Measurements from ENCODE around the gene HLA-A. TPM values are rescaled to one million over a fixed set of nuclear protein-coding genes. Genes with fewer than 3 reads are reported as not detected.

The HLA-A gene
- total RNA-seq = 268 and 292 TPM in 2 replicates

DNA sequence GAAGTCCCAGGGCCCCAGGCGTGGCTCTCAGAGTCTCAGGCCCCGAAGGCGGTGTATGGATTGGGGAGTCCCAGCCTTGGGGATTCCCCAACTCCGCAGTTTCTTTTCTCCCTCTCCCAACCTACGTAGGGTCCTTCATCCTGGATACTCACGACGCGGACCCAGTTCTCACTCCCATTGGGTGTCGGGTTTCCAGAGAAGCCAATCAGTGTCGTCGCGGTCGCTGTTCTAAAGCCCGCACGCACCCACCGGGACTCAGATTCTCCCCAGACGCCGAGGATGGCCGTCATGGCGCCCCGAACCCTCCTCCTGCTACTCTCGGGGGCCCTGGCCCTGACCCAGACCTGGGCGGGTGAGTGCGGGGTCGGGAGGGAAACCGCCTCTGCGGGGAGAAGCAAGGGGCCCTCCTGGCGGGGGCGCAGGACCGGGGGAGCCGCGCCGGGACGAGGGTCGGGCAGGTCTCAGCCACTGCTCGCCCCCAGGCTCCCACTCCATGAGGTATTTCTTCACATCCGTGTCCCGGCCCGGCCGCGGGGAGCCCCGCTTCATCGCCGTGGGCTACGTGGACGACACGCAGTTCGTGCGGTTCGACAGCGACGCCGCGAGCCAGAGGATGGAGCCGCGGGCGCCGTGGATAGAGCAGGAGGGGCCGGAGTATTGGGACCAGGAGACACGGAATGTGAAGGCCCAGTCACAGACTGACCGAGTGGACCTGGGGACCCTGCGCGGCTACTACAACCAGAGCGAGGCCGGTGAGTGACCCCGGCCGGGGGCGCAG is at the start of gene HLA-A:
HLA-A (plus strand) TSS at position 258 of the 778 bp plus-strand sequence; CDS start at position 280, 22 bp downstream.
- H3K27ac ChIP-seq (ENCODE audit: low read depth, low read length) = peak within 1 kb of the TSS; percentile 93
- DNase-seq (ENCODE audit: insufficient read length, low spot score, missing footprints) = peak; percentile 99
- TF ChIP-seq, protein P1, sequence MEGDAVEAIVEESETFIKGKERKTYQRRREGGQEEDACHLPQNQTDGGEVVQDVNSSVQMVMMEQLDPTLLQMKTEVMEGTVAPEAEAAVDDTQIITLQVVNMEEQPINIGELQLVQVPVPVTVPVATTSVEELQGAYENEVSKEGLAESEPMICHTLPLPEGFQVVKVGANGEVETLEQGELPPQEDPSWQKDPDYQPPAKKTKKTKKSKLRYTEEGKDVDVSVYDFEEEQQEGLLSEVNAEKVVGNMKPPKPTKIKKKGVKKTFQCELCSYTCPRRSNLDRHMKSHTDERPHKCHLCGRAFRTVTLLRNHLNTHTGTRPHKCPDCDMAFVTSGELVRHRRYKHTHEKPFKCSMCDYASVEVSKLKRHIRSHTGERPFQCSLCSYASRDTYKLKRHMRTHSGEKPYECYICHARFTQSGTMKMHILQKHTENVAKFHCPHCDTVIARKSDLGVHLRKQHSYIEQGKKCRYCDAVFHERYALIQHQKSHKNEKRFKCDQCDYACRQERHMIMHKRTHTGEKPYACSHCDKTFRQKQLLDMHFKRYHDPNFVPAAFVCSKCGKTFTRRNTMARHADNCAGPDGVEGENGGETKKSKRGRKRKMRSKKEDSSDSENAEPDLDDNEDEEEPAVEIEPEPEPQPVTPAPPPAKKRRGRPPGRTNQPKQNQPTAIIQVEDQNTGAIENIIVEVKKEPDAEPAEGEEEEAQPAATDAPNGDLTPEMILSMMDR (IDR thresholded peaks at IDR 0.05; ENCODE audit: extremely low read depth, low read depth, low read length) = no peak
- no peaks in the 10 kb centered on the region for H3K9me3 ChIP-seq (ENCODE audit: low read depth, low read length)
- peaks cover 14% of the 10 kb centered on the region for H4K20me1 ChIP-seq (ENCODE audit: insufficient read depth, low read length)
- H3K27me3 ChIP-seq (ENCODE audit: insufficient read depth, low read length) = no peaks in the 10 kb centered on the region
- H3K4me3 ChIP-seq (ENCODE audit: insufficient read depth, low read length) = peak within 1 kb of the TSS; percentile 82
- H3K79me2 ChIP-seq (ENCODE audit: insufficient read depth, low read length) = peaks cover 19% of the 10 kb centered on the region
- peak within 1 kb of the TSS; percentile 89 for H2AFZ ChIP-seq (ENCODE audit: low read length)
- H3K36me3 ChIP-seq (ENCODE audit: insufficient read depth, low read length) = peaks cover 19% of the 10 kb centered on the region
- peak within 1 kb of the TSS; percentile 92 for H3K4me2 ChIP-seq (ENCODE audit: insufficient read depth, low read length)
- peaks cover 6% of the 10 kb centered on the region for H3K4me1 ChIP-seq (ENCODE audit: insufficient read depth, low read length)

DNA sequence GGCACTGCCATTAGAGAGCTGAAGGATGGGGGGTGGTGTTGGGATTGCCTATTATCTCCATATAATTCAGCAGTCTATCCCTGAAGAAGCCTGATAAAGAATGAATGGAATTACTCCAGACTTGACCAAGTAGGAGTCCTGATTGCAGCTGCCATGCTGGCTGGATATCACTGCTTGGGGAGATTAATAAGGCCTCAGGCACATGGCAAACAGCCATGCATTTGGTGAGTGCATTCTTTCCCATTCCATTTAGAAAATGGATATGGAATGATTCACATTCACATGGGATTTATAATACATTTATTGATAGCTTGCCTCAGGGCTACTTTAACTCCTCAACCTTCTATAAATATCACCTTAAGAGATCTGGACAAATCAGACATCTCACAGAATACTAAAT is 49.6 kb upstream of the HLA-A start:
- no peaks in the 10 kb centered on the region for H3K79me2 ChIP-seq (ENCODE audit: insufficient read depth, low read length)
- H3K4me3 ChIP-seq (ENCODE audit: insufficient read depth, low read length) = no peak overlapping the region
- DNase-seq (ENCODE audit: insufficient read length, low spot score, missing footprints) = no peak
- H3K27ac ChIP-seq (ENCODE audit: low read depth, low read length) = no peak overlapping the region
- H4K20me1 ChIP-seq (ENCODE audit: insufficient read depth, low read length) = no peaks in the 10 kb centered on the region
- no peaks in the 10 kb centered on the region for H3K4me1 ChIP-seq (ENCODE audit: insufficient read depth, low read length)
- no peaks in the 10 kb centered on the region for H3K27me3 ChIP-seq (ENCODE audit: insufficient read depth, low read length)
- TF ChIP-seq, protein P1 (IDR thresholded peaks at IDR 0.05; ENCODE audit: extremely low read depth, low read depth, low read length) = no peak
- no peak overlapping the region for H2AFZ ChIP-seq (ENCODE audit: low read length)
- H3K4me2 ChIP-seq (ENCODE audit: insufficient read depth, low read length) = no peak overlapping the region
- no peaks in the 10 kb centered on the region for H3K9me3 ChIP-seq (ENCODE audit: low read depth, low read length)
- no peaks in the 10 kb centered on the region for H3K36me3 ChIP-seq (ENCODE audit: insufficient read depth, low read length)

- Histone ChIP-seq H3K27ac (ENCODE audit: low read depth, low read length) (no peak overlapping the region), H3K9me3 (ENCODE audit: low read depth, low read length) (no peaks in the 10 kb centered on the region), H4K20me1 (ENCODE audit: insufficient read depth, low read length) (no peaks in the 10 kb centered on the region), H2AFZ (ENCODE audit: low read length) (no peak overlapping the region), H3K4me2 (ENCODE audit: insufficient read depth, low read length) (no peak overlapping the region), H3K27me3 (ENCODE audit: insufficient read depth, low read length) (no peaks in the 10 kb centered on the region), H3K4me3 (ENCODE audit: insufficient read depth, low read length) (no peak overlapping the region), H3K36me3 (ENCODE audit: insufficient read depth, low read length) (no peaks in the 10 kb centered on the region), H3K4me1 (ENCODE audit: insufficient read depth, low read length) (no peaks in the 10 kb centered on the region), H3K79me2 (ENCODE audit: insufficient read depth, low read length) (no peaks in the 10 kb centered on the region)
- TF ChIP-seq, protein P1 (IDR thresholded peaks at IDR 0.05; ENCODE audit: extremely low read depth, low read depth, low read length) = no peak
- no peak for DNase-seq (ENCODE audit: insufficient read length, low spot score, missing footprints)
Measured at GRCh38 chr6:29899281-29899680, 43.1 kb upstream of the HLA-A start.

DNA sequence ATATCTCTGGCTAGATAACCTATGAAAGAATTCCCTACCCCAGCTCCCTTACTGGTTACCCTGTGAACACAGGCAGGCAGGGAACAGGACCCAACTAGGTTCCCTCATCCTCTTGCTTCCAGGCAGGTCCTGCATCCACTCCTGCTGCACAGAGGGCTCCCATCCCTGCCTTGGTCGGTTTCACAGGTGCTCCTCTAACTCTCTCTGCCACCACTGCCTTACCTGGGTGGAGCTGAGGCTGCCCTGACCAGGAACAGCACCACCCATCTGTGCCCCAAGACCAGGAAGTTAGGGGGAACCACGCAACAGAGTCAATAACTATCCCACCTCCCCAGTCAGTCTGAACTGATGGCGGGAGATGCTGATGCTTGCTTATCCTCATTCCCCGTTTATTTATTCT is 37.0 kb upstream of the HLA-A start:
- Histone ChIP-seq H3K4me3 (ENCODE audit: insufficient read depth, low read length) (no peak overlapping the region), H3K79me2 (ENCODE audit: insufficient read depth, low read length) (no peaks in the 10 kb centered on the region), H4K20me1 (ENCODE audit: insufficient read depth, low read length) (no peaks in the 10 kb centered on the region)

More for the DNA sequence above, 37.0 kb upstream of the HLA-A start:
- Histone ChIP-seq H3K27ac (ENCODE audit: low read depth, low read length) (no peak overlapping the region), H3K27me3 (ENCODE audit: insufficient read depth, low read length) (no peaks in the 10 kb centered on the region), H2AFZ (ENCODE audit: low read length) (no peak overlapping the region), H3K4me2 (ENCODE audit: insufficient read depth, low read length) (no peak overlapping the region), H3K4me1 (ENCODE audit: insufficient read depth, low read length) (no peaks in the 10 kb centered on the region), H3K36me3 (ENCODE audit: insufficient read depth, low read length) (no peaks in the 10 kb centered on the region), H3K9me3 (ENCODE audit: low read depth, low read length) (no peaks in the 10 kb centered on the region)
- DNase-seq (ENCODE audit: insufficient read length, low spot score, missing footprints) = no peak
- TF ChIP-seq, protein P1 (IDR thresholded peaks at IDR 0.05; ENCODE audit: extremely low read depth, low read depth, low read length) = no peak
